ENCODE data around the gene RNASE7.
A peak's percentile ranks its signal among the peaks of the same experiment; 100 is the strongest.
"Not testable (repeated sequence)": the region's sequence is repeated elsewhere in the genome, so short reads cannot be mapped to it uniquely, and the experiment has no call there.

The RNASE7 gene

DNA sequence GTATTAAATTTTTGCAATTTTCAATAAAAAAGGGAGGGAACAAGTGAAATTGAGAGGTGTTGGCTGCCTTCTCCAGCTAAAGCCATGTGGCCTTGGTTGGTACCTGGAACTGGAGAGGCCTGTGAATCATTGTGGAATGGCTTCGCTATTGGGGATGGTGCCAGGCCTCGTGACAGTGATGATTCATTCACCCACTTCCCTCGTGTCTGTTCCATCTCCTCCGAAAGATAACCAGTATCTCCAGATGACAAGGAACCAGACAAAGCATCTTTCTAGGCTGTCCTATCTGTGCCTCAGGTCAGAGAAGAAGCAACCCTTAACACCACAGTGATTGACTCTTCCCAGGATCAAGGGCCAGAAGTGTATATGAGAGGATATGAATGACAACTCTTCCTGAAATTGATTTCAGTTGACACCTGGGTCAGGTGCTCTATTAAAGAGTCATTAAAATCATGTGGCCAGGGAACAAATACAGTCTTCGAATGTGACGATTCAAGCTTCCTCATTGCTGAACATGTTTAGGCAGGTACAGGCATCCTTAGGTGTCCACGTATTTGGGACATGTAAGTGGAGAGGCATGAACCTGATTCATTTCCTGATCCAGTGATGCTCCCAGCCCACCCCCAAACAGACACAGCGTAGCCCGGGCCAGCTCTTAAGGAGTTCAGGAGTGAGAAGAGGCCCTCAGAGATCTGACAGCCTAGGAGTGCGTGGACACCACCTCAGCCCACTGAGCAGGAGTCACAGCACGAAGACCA, at the start of gene RNASE7:
RNASE7 (plus strand) TSS at position 687 of the 758 bp plus-strand sequence. CDS start 631 bp downstream, outside the sequence.
- peak in 1 of 2 donors; percentile 70 for DNase-seq

DNA sequence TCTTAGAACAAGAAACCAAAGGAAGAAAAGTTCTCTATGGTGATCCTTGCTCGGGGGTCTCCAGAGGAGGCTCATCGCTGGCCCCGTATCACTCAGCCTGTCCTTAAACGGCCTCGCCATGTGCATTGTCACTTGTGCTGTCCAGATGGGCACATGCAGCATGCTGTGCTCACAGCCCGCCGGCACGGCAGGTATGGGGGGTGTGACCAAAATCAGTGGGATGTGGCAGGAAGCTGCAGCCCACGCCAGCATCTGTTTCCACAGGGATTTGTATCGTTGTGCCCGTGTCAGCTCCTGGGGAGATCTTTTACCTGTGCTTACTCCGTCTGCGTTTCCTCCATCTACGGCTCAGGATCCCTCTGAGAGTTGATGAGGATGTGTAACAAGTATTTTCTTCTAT, 45.6 kb upstream of the RNASE7 start:
- DNase-seq, result no peak

- DNase-seq, result no peak
Measured at GRCh38 chr14:20997115-20997514, 45.0 kb upstream of the RNASE7 start.

DNA sequence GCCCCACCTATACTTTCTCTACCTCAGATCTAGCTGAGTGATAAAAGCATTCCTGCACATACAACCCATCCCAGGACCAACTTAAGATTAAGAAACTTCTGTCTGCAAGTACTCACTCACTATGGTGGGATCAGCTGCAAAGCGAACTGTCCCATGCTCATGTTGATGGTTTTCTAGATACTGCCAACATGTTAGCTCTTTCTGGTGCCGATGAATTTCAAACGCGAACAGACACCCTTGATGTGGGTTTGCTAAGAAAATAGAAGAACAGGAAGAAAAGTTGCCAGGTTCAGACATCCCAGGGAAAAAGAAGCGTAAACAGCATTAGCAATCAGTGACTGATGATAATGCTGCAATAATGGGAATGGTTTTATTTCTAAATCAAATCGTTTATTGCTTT, 44.6 kb upstream of the RNASE7 start:
- no peak for DNase-seq

DNA sequence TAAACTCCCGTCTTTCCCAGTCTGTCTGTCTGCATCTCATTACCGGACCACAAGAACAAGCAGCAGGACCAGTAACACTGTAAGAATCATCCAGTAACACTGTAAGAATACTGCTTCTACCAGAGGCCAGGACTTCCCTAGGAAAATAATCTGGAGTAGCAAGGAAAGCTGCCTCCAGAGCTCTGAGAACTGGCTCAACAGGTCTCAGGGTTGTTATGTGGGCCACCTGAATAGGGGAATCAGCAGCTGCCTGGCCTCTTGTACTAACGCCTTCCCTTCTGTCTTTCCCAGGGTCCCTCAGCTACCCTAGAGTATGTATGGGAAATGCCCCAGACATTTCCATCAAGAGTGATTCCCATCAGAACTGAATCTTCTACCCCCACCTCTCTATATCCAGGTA, 44.0 kb upstream of the RNASE7 start:
- no peak for DNase-seq

DNA sequence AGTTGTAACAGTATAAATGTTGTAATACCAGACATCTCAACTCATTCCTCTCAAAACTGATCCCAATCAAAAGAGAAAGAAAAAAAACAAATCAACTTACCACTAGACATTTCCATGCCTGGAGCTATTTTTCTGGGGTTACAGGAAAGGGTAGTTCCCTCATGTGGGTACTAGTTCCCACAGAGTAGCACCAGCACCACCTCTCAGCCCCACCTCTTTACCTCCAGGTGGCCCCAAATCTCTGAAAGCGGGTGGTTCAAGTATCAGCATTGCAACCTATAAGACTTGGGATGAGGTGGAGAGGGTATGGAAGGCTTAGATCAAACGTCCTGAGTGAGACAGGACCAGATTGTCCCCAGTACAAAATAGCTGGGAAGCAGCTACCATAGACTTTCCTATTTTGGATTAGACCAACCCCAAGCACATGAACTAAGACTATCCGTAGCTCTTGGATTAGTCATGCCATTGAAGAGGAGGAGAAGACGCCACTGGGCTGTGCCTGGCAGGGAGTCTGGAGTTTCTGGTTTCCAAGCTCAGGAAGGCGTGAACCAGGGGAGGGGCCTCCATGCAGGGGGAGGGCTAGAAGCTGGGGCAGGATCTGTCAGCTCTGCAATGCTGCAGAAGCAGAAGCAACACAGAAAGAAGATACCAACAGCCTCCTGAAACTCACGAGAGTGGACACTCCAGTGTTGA, 43.3 kb upstream of the RNASE7 start, which contains the start of gene SLC39A2:
SLC39A2 (plus strand) TSS at position 620 of the 693 bp plus-strand sequence. CDS start 154 bp downstream, outside the sequence.
- DNase-seq, result no peak

DNA sequence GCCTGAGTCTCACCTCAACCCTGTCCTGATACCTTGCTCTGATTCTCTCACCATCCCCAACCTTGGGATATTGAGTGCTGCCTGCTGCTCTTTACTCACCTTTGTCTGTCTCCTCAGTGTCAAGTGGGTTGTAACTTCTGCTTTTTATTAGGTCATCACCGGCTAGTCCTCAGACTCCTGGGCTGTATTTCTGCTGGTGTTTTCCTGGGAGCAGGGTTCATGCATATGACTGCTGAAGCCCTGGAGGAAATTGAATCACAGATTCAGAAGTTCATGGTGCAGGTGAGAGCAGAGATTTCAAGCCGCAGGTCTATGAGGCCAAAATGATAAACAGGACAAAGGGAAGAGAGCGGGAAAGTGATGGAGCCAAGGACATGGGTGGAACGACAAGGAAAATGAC, 42.6 kb upstream of the RNASE7 start:
- DNase-seq, result no peak

- no peak for DNase-seq
Measured at GRCh38 chr14:21001218-21001617, 40.9 kb upstream of the RNASE7 start.

DNA sequence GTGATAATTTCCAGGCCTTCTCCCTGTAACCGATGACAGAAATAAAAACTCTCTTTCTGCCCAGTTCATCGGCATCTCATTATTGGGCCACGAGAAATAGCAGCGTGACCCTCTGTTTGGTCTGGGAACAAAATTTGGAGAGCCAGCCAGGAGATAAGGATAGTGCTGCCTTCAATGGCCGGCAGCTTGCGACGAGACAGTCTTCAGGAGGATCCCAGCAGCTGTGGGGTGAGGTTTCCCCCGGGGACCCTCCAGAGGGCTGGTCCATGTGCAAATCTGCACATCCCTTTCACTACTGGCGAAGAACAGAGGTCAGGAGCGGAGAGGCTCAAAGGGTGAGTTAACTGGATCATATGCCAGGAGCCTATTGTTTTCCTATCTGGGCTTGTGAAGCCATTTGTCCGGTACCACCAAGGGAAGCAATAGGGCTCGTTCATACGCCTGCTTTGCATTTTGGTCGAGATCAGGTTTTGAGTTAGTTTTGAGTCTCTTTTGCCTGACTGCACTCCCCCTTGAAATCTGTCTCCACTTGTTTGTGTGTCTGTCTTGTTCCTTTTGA, 38.3 kb upstream of the RNASE7 start:
- no peak for DNase-seq

GRCh38 chr14:21009721-21010120, 32.4 kb upstream of the RNASE7 start:
- DNase-seq, result not testable (repeated sequence)

GRCh38 chr14:21011136-21011535, 31.0 kb upstream of the RNASE7 start:
- no peak for DNase-seq

DNA sequence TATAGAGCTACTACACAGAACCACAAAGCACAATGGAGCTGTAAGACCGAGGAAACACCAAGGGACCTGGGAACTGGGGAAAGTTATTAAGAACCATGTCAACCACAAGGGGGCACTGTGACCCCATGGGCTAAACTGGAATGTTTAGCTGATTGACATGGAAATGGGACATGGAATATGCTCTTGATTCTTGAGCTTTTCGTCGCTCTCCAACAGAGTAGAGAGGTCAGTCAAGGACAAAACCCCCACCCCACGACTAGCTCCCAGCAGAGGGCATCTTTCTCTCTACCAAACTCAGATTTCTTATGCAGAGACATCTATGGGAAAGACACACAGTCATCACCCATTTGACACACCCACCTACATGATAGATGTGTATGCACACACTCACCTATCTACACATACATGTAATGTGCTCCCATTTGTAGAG, 27.4 kb upstream of the RNASE7 start:
- DNase-seq, result peak; percentile 62 to 70

GRCh38 chr14:21015312-21015711, 26.9 kb upstream of the RNASE7 start:
- no peak for DNase-seq

GRCh38 chr14:21016413-21017190, 25.6 kb upstream of the RNASE7 start:
- no peak for DNase-seq

- no peak for DNase-seq
Measured at GRCh38 chr14:21017528-21018245, 24.5 kb upstream of the RNASE7 start.

DNA sequence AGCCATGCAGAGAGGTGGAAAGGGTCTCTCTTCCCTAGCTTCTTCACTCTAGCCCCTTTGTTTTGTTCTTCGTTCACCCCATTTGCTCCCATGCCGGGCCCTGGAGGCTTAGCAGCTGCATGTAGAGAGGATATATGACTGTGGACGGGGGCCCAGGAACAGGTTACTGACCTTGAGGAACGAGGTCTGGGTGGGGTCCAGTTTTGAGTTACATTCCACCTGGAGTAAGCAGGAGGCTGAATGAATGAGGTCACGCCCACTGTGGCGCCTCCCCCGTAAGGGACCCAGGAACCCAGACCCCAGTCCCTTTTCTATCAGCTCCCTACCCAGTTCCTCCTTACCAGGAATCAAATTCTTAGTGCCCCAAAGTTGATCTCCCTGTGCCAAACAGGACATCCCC, 23.9 kb upstream of the RNASE7 start:
- no peak for DNase-seq

DNA sequence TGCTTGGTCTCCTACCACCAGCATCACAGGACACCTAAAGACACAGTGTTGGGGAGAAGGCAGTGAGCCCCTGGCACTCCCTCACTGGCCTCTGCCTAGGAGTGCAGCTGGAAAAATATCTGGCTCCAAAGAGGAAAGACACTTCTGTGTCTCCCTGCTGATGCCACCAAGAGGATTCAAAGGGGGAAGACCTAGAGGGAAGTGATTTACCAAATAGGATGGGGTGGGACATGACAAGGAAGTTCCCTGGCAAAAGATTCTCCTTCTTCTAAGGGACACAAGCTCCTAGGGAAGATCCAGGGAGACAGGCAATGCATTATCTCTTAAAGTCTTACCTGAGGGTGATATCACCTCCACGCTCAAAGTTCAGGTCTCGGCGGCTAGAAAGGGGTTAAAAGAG, 23.4 kb upstream of the RNASE7 start:
- DNase-seq, result no peak

DNA sequence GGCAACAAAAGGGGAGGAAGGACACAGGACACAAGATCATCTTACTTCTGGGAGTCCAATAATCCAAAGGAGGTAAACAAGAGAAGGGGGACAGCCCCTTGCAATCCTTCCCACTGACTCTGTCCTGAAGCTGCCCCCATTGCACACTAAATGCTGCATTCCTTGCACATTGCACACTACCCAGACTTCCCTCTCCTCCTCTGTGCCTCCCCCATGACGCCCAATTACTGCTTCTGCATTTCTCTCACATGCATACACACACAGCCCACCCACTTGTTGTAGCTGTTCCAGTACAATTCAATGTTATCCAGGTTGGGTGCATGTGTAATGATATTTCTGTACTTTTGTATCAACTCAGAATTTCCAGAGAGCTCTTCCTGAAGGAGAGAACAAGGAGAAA, 22.8 kb upstream of the RNASE7 start:
- no peak for DNase-seq

DNA sequence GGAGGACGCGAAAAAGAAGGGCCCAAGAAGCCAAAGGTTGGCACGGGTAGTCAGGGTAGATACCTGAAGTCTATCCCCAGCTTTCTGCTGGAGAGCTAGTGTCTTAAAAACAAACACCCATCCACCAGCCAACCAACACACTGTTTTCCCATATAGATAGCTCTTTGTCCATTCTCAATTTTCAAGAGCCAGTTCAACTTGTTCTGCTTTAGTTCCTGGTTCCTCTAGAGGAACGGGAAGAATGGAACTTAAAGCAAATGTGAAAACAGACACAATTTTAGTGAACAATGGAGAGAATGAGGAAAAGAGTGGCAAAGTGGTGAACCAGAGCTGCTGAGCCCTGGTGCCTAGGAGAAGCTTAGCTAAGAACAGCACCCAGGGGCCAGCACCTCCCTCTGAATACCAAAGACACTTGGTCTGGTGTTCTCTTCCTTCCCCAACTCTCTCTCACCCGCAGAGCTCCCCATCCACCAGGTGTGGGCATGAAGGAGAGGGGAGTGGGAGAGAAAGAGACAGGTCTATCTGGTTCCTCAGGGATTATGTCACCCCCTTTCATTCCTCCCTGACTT, 21.1 kb upstream of the RNASE7 start:
- DNase-seq, result no peak

GRCh38 chr14:21022686-21023085, 19.5 kb upstream of the RNASE7 start:
- DNase-seq, result no peak

DNA sequence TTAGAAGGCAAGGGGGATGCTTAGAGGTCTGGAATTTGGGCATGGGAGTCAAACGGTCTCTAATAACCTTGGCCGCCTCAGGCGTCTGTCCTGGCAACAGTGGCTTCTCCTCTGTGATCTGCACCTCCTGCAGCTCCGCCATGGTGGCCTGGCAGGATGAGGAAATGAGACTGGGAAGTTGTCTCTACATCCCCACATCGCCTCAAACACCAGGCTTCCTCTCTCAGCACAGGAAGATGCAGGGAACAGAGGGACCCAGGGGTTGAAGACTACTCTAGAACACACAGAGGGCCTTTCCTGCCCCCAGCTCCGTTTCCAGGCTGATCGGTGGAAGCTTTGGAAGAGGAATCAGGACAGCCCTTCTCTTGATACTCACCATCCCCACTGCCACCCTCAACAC, 19.0 kb upstream of the RNASE7 start:
- no peak for DNase-seq
